MV-4-11 (cell line): ENCODE results near the gene GLT8D2.
"Not testable (repeated sequence)": the region's sequence is repeated elsewhere in the genome, so short reads cannot be mapped to it uniquely, and the experiment has no call there.

Experiments used
- DNase-seq: peaks from one replicate; lab custom pipeline; 2025; lab: John Stamatoyannopoulos, UW

Gene GLT8D2

GRCh38 chr12:104050436-104050835, 449 bp upstream of the GLT8D2 start:
- DNase-seq: no peak

- no peak for DNase-seq
Observed at GRCh38 chr12:104049278-104049902, 597 bp downstream of the GLT8D2 start.

GRCh38 chr12:104048811-104049210, 1.2 kb downstream of the GLT8D2 start:
- DNase-seq: no peak

GRCh38 chr12:104048162-104048561, 1.8 kb downstream of the GLT8D2 start:
- DNase-seq: no peak

GRCh38 chr12:104046306-104046705, 3.7 kb downstream of the GLT8D2 start:
- no peak for DNase-seq

- no peak for DNase-seq
Observed at GRCh38 chr12:104044158-104044557, 5.8 kb downstream of the GLT8D2 start.

GRCh38 chr12:104042580-104042979, 7.4 kb downstream of the GLT8D2 start:
- DNase-seq: no peak

GRCh38 chr12:104039769-104040168, 10.2 kb downstream of the GLT8D2 start:
- not testable (repeated sequence) for DNase-seq

- not testable (repeated sequence) for DNase-seq
Observed at GRCh38 chr12:104036143-104036542, 13.8 kb downstream of the GLT8D2 start.

- not testable (repeated sequence) for DNase-seq
Observed at GRCh38 chr12:104030596-104030995, 19.4 kb downstream of the GLT8D2 start.

- no peak for DNase-seq
Observed at GRCh38 chr12:104026841-104027599, 23.0 kb downstream of the GLT8D2 start.

GRCh38 chr12:104025771-104026170, 24.2 kb downstream of the GLT8D2 start:
- DNase-seq: no peak

GRCh38 chr12:104024348-104024747, 25.6 kb downstream of the GLT8D2 start:
- no peak for DNase-seq

- DNase-seq: no peak
Observed at GRCh38 chr12:104023710-104024109, 26.3 kb downstream of the GLT8D2 start.

GRCh38 chr12:104022786-104023185, 27.2 kb downstream of the GLT8D2 start:
- no peak for DNase-seq

GRCh38 chr12:104021862-104022261, 28.1 kb downstream of the GLT8D2 start:
- not testable (repeated sequence) for DNase-seq

GRCh38 chr12:104012331-104012730, 37.7 kb downstream of the GLT8D2 start:
- no peak for DNase-seq

GRCh38 chr12:104011253-104011652, 38.7 kb downstream of the GLT8D2 start:
- DNase-seq: no peak

- DNase-seq: no peak
Observed at GRCh38 chr12:104010606-104011169, 39.3 kb downstream of the GLT8D2 start.

- no peak for DNase-seq
Observed at GRCh38 chr12:104010121-104010520, 39.9 kb downstream of the GLT8D2 start.

GRCh38 chr12:104006929-104007328, 43.1 kb downstream of the GLT8D2 start:
- no peak for DNase-seq

- no peak for DNase-seq
Observed at GRCh38 chr12:104003596-104003995, 46.4 kb downstream of the GLT8D2 start.

- DNase-seq: no peak
Observed at GRCh38 chr12:104002686-104003085, 47.3 kb downstream of the GLT8D2 start.
